ENCODE results near the gene CDH11. TPM values are rescaled to one million over a fixed set of nuclear protein-coding genes. Genes with fewer than 3 reads are reported as not detected.

CDH11 gene
- total RNA-seq, 4 donors from 2014 or later = 22.4 to 47.8 (median 35.6) TPM

DNA sequence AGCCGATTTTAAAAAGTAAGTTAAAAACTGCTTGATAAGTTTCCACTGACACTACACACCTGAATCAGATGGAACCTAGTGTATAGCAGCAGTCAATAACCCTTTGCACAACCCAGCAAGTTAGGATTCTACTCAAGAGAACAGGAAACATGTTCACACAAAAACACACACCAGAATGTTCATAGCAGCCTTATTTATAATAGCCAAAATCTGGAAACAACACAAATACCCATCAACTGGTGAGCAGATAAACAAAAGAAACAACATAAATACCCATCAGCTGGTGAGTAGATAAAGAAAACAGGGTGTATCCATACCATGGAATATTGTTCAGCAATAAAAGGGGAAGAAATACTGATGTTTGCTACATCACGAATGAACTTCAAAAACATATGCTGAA, 2.7 kb upstream of the CDH11 start:
- H3K4me1 ChIP-seq = peaks cover 6 to 37% (median 34%) of the 10 kb centered on the region in 4 donors
- no peak for TF ChIP-seq POLR2A (IDR thresholded peaks at IDR 0.05; ENCODE audit: low read depth)
- TF ChIP-seq EP300 (IDR thresholded peaks at IDR 0.05) = no peak
- no peak for TF ChIP-seq POLR2AphosphoS5 (IDR thresholded peaks at IDR 0.05)
- TF ChIP-seq, protein P1, sequence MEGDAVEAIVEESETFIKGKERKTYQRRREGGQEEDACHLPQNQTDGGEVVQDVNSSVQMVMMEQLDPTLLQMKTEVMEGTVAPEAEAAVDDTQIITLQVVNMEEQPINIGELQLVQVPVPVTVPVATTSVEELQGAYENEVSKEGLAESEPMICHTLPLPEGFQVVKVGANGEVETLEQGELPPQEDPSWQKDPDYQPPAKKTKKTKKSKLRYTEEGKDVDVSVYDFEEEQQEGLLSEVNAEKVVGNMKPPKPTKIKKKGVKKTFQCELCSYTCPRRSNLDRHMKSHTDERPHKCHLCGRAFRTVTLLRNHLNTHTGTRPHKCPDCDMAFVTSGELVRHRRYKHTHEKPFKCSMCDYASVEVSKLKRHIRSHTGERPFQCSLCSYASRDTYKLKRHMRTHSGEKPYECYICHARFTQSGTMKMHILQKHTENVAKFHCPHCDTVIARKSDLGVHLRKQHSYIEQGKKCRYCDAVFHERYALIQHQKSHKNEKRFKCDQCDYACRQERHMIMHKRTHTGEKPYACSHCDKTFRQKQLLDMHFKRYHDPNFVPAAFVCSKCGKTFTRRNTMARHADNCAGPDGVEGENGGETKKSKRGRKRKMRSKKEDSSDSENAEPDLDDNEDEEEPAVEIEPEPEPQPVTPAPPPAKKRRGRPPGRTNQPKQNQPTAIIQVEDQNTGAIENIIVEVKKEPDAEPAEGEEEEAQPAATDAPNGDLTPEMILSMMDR (IDR thresholded peaks at IDR 0.05) = no peak
- H3K27me3 ChIP-seq = peaks cover 0 to 7% (median 0%) of the 10 kb centered on the region in 4 donors
- 70% methylated on average over 2 of the region's 2 CpGs for WGBS
- H3K4me3 ChIP-seq = peak overlapping the region in 1 of 4 donors; percentile 82
- intact Hi-C loops (cut with DNase I) = no loop called here
- DNase-seq (ENCODE audit: extremely low spot score) = no peak
- peak overlapping the region in 1 of 4 donors; percentile 92 for H3K27ac ChIP-seq (replicated peaks in 1 of 4)
- no peaks in the 10 kb centered on the region for H3K9me3 ChIP-seq
- no peaks in the 10 kb centered on the region for H3K36me3 ChIP-seq

DNA sequence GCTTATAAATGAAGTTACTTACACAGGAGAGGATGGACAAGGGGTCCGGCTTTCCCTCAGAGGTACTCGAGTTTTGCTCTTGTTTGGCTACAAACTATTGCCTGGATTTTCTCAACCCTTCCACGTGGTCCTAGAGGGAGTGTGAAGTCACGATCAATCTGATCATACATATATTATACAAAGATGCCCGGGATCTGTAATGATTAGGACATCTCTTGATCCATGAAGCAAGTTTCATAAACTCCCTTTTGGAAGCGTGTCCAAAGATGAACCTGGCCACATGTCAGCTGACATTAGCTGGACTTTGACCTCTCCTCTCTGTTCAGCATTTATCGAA, 2.3 kb upstream of the CDH11 start:
- no peaks in the 10 kb centered on the region for H3K9me3 ChIP-seq
- TF ChIP-seq EP300 (IDR thresholded peaks at IDR 0.05) (no peak), POLR2A (IDR thresholded peaks at IDR 0.05; ENCODE audit: low read depth) (no peak), POLR2AphosphoS5 (IDR thresholded peaks at IDR 0.05) (no peak)
- TF ChIP-seq, protein P1 (IDR thresholded peaks at IDR 0.05) = no peak
- no peaks in the 10 kb centered on the region for H3K36me3 ChIP-seq
- H3K27ac ChIP-seq (replicated peaks in 1 of 4) = peak overlapping the region; percentile 91 to 96 (median 92)
- peak overlapping the region; percentile 58 to 82 (median 73) for H3K4me3 ChIP-seq
- peaks cover 0 to 7% (median 0%) of the 10 kb centered on the region in 4 donors for H3K27me3 ChIP-seq
- H3K4me1 ChIP-seq = peaks cover 6 to 42% (median 38%) of the 10 kb centered on the region in 4 donors
- WGBS = 40% methylated on average over 7 of the region's 7 CpGs
- intact Hi-C loops (cut with DNase I) = no loop called here
- DNase-seq (ENCODE audit: extremely low spot score) = no peak

DNA sequence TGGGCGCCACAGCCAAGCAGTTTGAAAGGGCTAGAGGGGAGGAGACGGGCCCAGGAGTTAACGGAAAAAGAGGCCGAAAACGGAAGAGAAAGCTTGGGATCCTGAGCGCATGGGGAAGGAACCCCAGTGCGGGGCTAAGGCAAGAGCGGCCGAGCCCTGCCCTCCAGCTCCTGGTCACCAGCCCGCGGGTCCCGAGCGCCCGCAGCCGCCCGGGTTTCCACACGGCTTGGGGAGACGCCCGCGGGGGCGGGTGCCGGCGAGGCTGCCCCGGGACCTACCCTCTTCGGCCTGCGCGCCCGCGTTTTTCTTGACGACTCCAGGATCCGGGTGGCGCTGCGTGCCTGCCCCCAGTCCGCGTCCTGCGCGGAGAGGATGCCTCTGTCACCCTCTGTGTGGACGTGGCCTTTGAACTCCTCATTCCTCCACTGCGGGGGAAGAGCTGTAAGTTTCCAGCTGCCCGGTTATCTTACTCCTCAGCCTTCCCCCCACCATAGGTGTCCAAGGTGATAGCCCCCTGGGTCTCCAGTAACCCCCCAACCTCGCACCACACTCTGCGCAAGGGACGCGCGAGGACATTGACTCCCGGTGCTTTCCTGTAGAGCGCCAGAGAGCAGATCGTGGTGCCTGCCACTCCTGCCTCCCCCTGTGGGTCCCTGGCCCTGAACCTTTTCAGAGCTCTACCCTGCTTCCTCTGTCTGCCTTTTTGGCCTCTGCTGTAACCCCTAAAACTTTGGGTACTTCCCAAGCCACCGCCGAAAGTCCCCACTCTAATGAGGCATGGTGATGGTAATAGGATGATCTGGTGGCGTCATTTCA, 1.7 kb upstream of the CDH11 start:
- TF ChIP-seq EP300 (IDR thresholded peaks at IDR 0.05) = no peak
- peak overlapping the region; percentile 91 to 96 (median 92) for H3K27ac ChIP-seq (replicated peaks in 1 of 4)
- intact Hi-C loops (cut with DNase I) = no loop called here
- 5% methylated on average over 29 of the region's 51 CpGs for WGBS
- no peak for DNase-seq (ENCODE audit: extremely low spot score)
- H3K27me3 ChIP-seq = peaks cover 0 to 7% (median 0%) of the 10 kb centered on the region in 4 donors
- H3K4me1 ChIP-seq = peaks cover 10 to 47% (median 43%) of the 10 kb centered on the region in 4 donors
- H3K4me3 ChIP-seq = peak overlapping the region; percentile 58 to 82 (median 73)
- H3K9me3 ChIP-seq = no peaks in the 10 kb centered on the region
- H3K36me3 ChIP-seq = no peaks in the 10 kb centered on the region

DNA sequence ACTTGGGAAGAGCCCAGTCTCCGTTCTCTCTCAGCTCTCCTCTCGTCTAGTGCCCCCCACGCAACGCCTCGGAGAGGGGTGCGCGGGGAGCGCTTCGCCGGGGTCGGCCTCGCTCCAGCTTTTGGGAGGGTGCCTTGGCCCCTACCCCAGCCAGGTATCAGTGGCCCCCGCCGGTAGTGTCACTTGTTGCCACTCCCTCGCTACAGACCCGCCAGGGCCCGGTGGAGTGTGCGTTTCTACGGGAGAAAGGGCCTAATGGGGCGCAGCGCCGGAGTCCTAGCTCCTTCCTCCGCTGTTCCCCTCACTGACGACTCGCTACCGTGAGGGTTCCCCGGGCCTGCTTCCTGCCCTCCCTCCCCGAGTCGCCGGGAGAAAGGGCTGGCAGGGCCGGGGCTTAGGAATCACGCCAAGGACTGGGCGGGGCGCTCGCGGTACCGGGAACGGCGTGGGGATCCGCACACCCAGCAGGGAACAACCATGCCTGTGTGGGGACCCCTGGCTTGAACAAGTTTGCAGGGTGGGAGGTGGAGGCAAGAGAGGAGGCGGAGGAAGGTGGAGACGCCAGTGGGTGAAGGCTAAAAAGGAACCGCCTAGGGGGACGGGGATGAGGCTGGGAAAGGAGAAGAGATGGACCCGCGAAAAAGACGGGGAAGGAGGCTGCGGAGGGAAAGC, 997 bp upstream of the CDH11 start:
- Histone ChIP-seq H3K4me3 (peak overlapping the region; percentile 58 to 82 (median 73)), H3K9me3 (no peaks in the 10 kb centered on the region), H3K4me1 (peaks cover 15 to 55% (median 51%) of the 10 kb centered on the region in 4 donors), H3K36me3 (no peaks in the 10 kb centered on the region), H3K27ac (replicated peaks in 1 of 4) (peak overlapping the region; percentile 91 to 96 (median 92)), H3K27me3 (peaks cover 0 to 7% (median 0%) of the 10 kb centered on the region in 4 donors)
- DNase-seq (ENCODE audit: extremely low spot score) = no peak
- intact Hi-C loops (cut with DNase I) = no loop called here
- TF ChIP-seq POLR2AphosphoS5 (IDR thresholded peaks at IDR 0.05) (peak; percentile 61 to 83), EP300 (IDR thresholded peaks at IDR 0.05) (no peak)
- WGBS = 3% methylated on average over 14 of the region's 48 CpGs

DNA sequence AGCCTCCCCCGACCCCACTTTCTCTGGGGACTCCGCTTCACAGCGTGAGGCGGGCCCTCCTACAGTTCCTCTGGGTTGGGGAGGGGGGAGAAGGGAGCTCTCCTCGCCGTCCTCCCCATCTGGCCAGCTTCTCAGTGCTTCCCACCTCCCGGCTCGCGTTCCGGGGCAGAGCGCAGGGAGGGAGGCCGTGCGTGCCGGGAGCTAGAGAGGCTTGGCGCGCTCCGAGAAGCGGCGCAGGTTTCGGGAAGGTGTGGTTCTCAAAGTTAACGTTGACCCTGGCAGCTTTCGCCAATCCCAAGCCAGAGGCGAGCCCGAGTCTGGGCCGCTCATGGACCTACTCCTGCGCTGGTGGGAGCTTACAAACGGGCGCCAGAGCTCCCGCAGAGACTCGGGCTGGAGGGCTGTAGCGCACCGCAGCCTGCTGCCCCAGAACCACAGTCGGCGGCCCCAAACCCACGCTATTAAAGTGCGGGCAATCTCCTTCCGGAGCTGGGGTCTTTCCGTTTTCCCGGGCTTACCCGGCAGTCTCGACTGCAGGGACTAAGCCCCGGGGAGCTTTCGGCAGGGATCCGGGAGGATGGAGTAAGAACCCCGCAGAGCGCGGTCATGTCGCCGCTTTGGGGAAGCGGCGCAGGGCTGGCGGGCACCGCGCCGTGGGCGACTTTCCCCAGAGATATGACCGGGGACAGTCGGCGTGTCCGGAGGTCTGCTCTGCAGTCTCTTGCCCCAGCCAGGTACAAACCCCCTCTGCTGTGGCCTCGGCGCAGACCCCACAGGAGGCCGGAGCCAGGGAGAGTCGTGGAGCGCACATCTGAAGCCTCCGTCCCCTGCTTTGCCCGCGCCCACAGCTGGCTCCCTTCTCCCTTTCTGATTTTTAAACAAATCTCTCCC, 787 bp downstream of the CDH11 start:
- Histone ChIP-seq H3K27me3 (peaks cover 0 to 7% (median 0%) of the 10 kb centered on the region in 4 donors), H3K36me3 (no peaks in the 10 kb centered on the region), H3K4me1 (peaks cover 24 to 73% (median 69%) of the 10 kb centered on the region in 4 donors), H3K4me3 (peak overlapping the region; percentile 58 to 82 (median 73)), H3K27ac (replicated peaks in 1 of 4) (peak overlapping the region; percentile 91 to 96 (median 92)), H3K9me3 (no peaks in the 10 kb centered on the region)
- under 1% methylated on average over 17 of the region's 68 CpGs for WGBS
- DNase-seq (ENCODE audit: extremely low spot score) = no peak
- TF ChIP-seq EP300 (IDR thresholded peaks at IDR 0.05) = no peak
- TF ChIP-seq, protein P1 (IDR thresholded peaks at IDR 0.05) = no peak
- intact Hi-C loops (cut with DNase I) = no loop called here
